Fibroblast of villous mesenchyme (primary cell): Measurements from ENCODE around the gene AGAP3. TPM values are rescaled to one million over a fixed set of nuclear protein-coding genes. Genes with fewer than 3 reads are reported as not detected.
"Not testable (repeated sequence)": the region's sequence is repeated elsewhere in the genome, so short reads cannot be mapped to it uniquely, and the experiment has no call there.

Source experiments
- DNase-seq: peaks from one replicate; pipeline ENCODE4 v3.0.0-alpha.2; 2010; ENCODE audit warnings: low read depth
- H3K4me3 ChIP-seq: 2 replicates; pipeline ENCODE4 v1.5.1; 2011; ENCODE audit warnings: low read depth, mild to moderate bottlenecking, low read length
- total RNA-seq: library from RNA; depleted of rRNA; stranded (reverse); fragments of >200 nt; gene quantifications from 2 replicates; pipeline ENCODE4 v1.2.3, GENCODE V29; 2012
- TF ChIP-seq, protein P1 (sequence below): IDR thresholded peaks from 2 replicates; pipeline ENCODE4 v1.5.1; 2012; ENCODE audit warnings: low read depth, mild to moderate bottlenecking, low read length; ENCODE audit not compliant: insufficient read depth

The AGAP3 gene
- 59.2 and 83.8 TPM in 2 replicates for total RNA-seq

DNA sequence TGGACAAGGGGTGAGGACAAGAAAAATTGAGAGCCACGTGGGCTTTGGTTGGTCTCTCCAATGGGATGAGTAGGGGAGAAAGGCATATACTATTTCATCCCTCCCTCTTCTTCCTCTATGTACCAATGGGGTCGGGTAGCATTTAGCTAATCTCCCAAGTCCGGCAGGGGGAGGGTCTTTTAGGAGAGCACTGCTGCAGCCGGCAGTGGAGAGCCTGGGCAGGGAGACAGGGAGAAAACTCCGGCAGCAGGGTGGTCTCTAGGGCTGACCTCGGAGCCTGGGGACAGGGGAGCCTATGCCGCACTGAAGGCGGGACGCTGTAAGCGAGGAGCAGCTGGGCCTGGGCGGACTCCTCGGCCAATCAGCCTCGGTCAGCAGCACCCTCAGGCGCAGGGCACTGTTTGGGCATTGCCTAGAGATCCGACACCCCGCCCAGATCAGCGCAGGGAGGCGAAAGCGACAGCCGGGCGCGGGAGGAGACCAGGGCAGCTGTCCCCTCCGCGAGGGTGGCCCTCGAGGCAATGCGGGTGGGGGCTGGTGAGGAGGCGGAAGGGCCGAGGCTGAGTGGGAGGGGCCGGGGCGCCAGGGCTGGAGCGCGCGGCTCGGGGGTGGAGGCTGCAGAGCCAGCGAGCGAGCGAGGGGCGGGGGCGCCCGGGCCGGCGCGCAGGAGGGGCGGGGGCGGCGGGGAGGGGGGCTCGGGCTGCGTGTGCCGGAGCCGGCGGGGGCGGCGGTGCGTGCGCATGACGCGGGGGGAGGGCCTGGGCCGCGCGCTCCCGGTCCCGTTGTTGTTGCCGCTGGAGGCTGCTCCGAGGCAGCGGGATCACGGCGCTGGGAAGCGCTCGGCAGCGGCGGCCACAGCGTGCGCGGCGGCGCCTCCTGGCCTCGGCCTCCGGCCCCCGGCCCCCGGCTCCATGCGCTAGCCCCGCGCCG lies at the start of gene AGAP3:
Gene AGAP3, plus strand, starts transcription at position 785 of the 930 bp plus-strand sequence. CDS start 267 bp downstream, outside the sequence.
- TF ChIP-seq, protein P1, sequence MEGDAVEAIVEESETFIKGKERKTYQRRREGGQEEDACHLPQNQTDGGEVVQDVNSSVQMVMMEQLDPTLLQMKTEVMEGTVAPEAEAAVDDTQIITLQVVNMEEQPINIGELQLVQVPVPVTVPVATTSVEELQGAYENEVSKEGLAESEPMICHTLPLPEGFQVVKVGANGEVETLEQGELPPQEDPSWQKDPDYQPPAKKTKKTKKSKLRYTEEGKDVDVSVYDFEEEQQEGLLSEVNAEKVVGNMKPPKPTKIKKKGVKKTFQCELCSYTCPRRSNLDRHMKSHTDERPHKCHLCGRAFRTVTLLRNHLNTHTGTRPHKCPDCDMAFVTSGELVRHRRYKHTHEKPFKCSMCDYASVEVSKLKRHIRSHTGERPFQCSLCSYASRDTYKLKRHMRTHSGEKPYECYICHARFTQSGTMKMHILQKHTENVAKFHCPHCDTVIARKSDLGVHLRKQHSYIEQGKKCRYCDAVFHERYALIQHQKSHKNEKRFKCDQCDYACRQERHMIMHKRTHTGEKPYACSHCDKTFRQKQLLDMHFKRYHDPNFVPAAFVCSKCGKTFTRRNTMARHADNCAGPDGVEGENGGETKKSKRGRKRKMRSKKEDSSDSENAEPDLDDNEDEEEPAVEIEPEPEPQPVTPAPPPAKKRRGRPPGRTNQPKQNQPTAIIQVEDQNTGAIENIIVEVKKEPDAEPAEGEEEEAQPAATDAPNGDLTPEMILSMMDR: no peak
- peak; percentile 83 for DNase-seq
- H3K4me3 ChIP-seq: peak within 1 kb of the TSS; percentile 83

GRCh38 chr7:151038951-151039849 lies 47.1 kb upstream of the AGAP3 start:
- no peak overlapping the region for H3K4me3 ChIP-seq
- TF ChIP-seq, protein P1: no peak
- peak; percentile 96 for DNase-seq

GRCh38 chr7:151039850-151040548 lies 46.3 kb upstream of the AGAP3 start:
- no peak for DNase-seq
- no peak overlapping the region for H3K4me3 ChIP-seq
- TF ChIP-seq, protein P1: no peak

DNA sequence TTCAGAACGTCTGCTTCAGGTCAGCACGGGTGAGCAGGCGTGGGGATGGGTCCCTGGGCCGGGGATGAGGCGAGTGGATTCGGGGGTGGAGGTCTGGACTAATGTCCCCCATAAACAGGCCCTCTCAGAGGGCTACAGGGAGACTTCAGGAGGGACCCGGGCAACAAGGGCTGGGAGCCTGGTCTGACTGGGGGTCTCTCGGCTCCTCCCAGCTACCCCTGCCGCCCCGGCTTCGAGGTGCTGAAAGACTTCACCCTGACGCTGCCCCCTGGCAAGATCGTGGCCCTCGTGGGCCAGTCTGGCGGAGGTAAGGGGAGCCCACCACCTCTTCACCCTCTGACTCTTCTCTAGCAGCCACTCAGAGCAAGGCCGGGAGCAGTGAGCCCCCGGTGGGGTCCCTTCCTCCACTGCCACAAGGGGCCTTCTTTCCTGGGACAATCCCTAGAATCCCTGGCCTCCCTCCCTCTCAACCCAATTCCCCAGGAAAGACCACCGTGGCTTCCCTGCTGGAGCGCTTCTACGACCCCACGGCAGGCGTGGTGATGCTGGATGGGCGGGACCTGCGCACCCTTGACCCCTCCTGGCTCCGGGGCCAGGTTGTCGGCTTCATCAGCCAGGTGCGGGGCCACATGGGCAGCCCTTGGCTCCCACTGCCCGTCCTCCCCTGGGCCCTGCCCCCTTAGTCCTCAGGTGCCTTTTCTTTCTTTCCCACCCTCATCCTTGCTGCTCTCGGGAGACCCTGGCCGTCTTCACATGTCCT lies 45.5 kb upstream of the AGAP3 start:
- no peak overlapping the region for H3K4me3 ChIP-seq
- TF ChIP-seq, protein P1: no peak
- DNase-seq: no peak

DNA sequence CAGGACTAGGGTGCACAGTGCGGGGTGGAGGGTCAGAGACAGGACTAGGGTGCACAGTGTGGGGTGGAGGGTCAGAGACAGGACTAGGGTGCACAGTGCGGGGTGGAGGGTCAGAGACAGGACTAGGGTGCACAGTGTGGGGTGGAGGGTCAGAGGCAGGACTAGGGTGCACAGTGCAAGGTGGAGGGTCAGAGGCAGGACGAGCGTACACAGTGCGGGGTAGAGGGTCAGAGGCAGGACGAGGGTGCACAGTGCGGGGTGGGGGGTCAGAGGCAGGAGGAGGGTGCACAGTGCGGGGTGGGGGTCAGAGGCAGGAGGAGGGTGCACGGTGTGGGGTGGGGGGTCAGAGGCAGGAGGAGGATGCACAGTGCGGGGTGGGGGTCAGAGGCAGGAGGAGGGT lies 42.8 kb upstream of the AGAP3 start:
- DNase-seq: not testable (repeated sequence)

DNA sequence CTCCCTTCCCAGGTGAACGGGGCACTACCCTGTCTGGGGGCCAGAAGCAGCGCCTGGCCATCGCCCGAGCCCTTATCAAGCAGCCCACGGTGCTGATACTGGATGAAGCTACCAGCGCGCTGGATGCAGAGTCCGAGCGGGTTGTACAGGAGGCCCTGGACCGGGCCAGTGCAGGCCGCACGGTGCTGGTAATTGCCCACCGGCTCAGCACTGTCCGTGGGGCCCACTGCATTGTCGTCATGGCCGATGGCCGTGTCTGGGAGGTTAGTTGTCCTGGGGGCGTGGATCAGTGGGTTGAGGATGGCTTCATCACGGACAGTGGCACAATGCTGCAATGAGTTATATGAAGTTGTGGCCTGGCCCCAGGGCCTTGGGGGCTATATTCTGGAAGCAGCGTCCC lies 42.3 kb upstream of the AGAP3 start:
- H3K4me3 ChIP-seq: no peak overlapping the region
- TF ChIP-seq, protein P1: no peak
- DNase-seq: no peak

More for the DNA sequence above, 42.8 kb upstream of the AGAP3 start:
- H3K4me3 ChIP-seq: not testable (repeated sequence)
